ENCODE data around the gene HOXB5.

- TF ChIP-seq CTCF (conservative IDR thresholded peaks at IDR 0.05; ENCODE audit: low read length), result no peak
- TF ChIP-seq EZH2phosphoT487 (IDR thresholded peaks at IDR 0.05; ENCODE audit: borderline replicate concordance), result no peak
These were observed 18.5 kb downstream of the HOXB5 start for GRCh38 chr17:48575066-48575582.

All from Loucy (cell line).